Femur (tissue), 1 donor: Measurements from ENCODE around the gene SLC1A2.

ENCODE experiments used
- DNase-seq: peaks from one replicate; pipeline ENCODE4 v3.0.0-alpha.2; 2017

The SLC1A2 gene

DNA sequence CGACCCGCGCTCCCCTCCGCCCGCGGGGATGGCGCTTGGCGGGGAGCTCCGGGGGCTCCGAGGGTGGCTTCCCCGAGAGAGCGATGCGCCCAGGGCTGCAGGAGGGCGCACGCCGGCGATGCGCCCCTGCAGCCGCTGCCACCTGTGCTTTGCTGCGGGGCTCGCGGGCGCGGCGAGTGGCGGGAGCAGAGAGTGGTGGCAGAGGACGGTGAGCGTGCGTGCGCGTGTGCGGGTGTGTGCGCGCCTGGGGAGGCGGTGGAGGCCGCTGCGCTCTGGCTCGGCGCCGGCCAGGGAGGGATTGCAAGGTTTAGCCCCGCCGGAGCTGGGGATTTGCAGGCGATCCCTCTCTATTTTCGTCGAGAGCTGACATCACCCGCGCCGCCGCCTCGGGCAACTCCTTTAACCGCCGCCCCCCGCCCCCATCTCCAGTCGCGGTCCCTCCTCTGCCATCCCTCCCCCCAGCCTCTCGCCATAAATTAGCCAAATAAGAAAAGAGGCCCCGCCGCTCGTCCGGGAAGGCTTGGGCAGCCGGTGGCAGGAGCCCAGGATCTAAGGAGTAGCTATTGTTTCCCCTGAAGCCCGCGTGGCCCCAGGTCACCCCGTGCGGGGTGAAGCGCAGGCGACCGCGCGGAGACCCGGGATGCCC lies at the start of gene SLC1A2:
SLC1A2 (minus strand) TSS at position 375 of the 646 bp plus-strand sequence. CDS start 592 bp downstream, outside the sequence.
- peak; percentile 64 for DNase-seq

DNA sequence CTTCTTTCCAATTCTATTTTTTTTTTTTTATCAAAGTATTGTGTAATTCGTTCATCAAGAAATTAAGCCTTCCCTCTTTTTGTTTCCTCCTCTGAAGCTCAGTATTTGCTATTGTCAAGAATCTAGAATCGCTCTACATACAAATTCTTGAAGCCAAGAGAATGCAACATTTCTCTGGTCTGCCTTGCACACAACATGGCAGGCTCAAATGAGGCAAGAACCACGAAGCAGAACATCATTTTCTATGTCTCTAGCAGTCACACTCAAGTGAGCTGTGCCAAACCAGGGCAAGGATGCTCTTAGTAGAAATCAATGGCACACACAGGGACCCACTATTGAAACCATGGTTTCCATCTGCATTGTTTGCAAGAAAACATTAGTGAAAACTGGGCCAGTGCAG lies 46.7 kb upstream of the SLC1A2 start:
- no peak for DNase-seq

DNA sequence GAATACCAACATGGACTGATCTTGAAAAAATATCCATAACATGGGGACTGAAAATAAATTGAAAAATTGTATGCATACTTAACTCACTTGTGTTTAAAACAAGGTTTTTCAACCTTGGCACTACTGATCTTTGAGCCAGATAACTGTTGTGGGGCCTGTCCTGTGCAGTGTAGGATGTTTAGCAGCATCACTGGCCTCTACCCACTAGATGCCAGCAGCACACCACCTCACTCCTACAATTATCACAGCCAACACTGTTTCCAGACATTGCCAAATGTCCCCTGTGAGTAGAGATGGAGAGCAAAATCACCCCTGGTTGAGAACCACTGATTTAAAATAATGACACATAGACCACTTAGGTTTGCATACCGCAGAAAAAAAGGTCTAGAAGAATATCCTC lies 45.0 kb upstream of the SLC1A2 start:
- DNase-seq: no peak

DNA sequence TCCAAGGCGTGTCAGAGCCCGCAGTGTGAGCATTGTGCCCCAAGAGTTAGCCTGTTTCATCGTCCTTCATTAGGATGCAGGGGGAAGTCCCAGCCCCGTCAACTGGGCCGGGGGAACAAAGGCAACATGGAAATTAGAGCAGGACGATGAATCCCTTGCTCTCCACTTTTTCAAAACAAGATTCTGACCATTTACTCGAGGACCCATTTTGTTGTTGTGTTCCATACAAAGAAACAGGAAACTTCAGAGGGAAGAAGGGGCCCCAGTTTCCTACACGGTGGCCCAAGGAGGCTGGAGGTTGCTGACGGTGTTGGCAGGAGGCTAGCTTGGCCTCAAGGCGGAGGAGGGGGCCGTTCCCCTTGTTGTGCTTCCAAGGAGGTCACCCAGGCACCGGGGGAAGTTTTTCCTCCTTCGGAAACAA lies 44.0 kb upstream of the SLC1A2 start:
- no peak for DNase-seq

DNA sequence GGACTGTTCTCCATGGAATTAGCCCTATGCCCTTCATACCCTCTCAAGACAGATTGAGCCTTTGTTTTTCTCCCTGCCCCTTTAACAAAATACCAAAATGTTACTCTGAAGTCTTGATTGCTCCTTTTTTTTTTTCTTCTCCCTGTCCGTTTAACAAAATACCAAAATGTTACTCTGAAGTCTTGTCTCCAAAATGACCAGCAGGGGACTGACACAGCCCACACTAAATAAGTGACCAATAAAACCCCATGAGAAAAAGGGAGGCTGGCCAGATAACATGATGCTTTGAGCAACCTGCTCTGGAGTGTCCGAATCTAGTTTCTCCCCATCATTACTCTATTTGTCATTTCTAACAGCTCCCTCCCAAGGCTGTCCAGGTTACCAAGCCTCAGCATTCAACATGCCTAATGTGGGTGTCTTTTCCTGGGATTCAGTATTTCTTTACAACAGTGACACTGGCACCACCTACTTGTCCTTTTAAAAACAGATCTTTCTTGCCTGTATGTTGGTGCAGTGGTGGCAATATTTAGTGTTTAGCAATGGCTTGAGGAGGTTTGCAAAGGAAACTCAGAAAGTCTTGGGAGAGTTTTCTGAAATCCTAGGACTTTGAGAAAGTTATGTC lies 42.7 kb upstream of the SLC1A2 start:
- DNase-seq: no peak

DNA sequence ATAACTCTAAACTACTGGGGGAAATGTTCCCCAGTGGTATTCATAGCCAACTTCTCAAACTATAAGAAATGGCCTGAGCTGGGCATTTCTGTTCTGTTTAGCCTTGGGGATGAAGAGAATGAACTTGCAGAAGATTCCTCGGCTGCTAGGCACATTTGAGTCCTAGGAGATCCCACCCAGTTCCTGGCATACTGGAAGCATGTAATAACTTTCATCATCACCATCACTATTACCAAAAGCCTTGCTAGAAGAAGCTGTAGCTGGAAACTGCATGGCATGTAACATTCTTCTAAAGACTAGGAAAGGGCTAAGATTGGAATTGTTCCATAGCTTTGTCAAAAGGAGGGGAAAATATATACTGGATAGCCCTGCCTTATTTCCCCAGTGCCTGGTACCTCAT lies 40.1 kb upstream of the SLC1A2 start:
- DNase-seq: no peak

DNA sequence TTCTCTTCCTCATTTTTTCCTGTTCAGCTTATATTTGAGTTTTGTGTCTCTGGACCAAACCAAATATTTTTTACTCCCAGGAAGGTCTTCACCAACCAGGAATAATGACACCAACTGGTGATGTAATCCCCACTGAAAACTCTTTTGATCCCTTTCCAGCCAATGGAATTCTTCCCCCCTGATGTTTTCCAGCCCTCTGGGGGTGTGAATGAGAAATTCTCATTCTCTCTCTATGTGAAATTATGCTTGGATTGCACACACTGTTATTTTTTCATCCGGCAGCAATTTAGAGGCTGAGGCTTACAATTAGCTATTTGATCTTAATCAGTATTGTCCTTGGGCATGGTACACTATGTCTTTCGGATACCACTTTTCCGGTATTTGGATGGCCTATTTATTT lies 39.5 kb upstream of the SLC1A2 start:
- DNase-seq: no peak

DNA sequence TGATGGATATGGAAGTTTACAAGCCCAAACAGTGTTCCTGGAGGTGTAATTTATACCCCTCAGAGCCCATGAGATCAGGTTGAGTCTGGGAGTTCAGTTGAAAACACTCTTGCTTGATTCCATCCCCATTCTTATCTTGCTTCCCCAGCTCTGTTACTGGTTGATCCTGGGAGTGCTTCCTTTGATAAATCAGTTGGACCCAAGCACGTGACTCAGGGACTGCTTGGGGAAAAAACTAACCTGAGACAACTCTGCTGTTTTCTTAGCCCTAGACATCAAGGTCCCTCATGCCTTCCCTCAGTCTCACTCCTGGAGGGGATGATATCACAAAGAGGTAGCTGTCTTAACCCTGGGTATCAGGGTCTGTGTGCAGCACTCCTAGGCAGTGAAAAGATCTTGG lies 35.0 kb upstream of the SLC1A2 start:
- DNase-seq: no peak

DNA sequence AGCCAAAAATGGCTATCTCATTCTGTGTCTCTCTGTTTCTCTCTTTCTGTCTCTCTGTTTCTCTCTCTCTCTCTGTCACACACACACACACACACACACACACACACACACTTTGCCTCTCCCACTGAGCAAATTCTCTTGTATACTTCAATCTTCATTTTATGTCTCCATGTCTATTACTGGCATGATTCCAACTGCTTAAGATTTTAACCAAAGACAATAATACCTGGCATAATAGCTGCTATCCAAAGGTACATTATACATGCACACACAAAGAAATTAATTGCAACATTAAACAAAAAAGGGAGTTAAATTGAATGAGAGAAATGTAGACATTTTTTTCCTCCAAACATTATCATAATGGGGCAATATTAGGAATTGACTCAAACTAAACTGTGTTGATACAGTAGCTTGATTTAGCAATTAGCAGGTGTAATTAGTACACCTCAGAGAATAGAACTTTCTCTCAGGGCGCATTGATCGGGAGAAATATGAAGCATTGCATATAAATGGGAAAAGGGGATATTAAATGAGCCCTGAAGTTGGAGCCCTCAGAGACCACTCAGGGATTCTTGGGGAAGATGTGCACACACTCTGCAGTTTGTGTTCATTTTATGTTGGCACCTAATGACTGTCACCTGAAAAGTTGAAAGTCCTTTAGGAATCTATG lies 17.4 kb upstream of the SLC1A2 start:
- DNase-seq: no peak

DNA sequence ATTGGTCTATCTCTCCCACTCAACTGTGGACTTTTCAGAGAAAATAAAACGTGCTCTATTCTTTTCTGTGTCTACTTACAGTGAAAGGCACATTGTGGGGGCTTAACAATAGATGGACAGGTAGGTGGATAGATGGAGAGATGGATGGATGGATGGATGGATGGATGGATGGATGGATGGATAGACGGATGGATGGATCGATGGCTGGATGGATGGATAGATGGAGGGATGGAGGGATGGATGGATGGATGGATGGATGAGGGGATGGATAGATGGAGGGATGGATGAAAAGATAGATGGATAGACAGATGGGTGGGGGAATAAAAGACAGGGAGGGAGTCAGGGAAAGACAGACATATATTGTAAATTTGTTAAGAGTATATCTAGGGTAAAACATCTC lies 14.2 kb upstream of the SLC1A2 start:
- DNase-seq: no peak

DNA sequence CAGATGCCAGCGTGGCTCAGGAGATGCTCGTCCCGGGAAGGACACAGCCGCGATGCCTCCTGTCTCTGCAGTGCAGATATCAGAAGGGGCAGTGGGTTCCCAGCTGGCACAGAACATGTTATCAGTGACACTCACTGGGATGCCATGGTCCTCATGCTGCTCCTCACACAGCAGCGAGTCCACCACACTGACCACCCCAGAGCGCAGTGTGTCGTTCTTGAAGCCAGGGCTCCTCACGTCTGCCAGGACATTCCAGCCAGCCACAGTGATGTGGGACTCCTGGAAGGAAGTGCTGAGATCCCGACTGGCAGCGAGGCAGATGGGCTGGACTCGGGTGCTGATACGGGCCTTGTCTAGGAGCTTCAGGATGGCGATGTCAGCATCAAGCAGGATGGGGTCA lies 13.1 kb upstream of the SLC1A2 start:
- no peak for DNase-seq

DNA sequence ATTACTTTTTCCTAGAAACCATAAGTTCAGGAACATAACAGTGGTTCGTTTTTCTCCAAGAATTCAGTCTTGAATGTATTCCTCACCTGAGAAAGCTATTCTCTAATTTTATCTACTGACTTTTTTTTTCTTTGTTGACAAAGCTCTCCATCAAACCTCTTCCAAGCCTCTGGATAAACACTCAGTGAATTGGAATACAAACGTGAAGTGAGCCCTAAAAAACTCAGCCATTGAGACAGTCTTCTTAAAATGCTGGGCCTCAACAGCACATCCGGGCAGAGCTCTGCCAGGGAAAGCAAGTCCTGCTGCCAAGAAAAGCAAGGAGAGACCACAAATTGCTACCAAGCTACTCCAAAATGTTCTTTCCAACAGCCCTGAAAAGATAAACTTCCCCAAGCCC lies 7.7 kb upstream of the SLC1A2 start:
- DNase-seq: peak; percentile 85

DNA sequence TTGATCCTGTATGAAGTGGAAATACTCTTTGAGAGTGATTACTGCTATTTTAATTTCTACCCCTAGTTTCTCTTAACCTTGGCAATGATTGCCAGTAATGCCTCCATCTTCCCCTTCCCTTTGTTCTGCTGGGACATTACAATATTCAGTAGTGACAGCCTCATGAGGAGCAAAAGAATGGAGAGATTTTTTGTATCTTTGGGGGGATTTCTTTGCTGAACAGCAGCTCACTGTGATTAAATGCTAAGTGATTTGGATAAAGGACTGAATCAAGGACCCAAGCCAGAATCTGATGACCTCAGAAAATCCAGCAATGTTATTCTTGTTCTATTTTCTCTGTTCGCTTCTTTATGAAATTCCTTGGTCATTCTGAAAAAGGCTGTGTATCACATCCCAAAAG lies 7.0 kb upstream of the SLC1A2 start:
- DNase-seq: no peak

DNA sequence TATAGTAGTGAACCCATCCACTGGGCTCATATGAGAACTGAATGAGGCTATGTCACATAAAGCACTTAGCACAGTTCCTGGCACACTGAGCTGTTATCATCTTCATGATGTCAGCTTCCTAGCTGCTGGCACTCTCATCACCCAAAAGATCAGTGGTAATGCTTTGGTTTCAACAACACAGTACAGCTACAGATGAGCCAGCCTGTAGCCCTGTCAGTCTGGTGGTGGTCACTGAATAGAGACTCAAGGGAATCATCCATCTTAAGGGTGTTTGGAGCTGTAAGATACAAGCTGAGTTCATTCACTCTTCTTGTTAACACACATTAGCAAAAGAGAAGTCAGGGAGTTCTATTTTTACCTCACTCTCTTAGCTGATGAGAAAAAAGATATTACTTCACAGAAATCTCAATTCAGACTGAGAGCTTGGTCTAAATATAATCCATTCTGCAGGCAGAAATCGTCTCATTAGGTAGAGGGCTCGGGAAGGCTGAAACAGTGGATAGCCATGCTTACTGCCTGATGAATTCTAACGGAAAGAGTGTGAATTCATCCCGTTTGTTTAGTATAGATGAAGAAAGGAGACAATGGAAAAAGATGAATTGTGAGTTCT lies 6.3 kb upstream of the SLC1A2 start:
- DNase-seq: no peak

DNA sequence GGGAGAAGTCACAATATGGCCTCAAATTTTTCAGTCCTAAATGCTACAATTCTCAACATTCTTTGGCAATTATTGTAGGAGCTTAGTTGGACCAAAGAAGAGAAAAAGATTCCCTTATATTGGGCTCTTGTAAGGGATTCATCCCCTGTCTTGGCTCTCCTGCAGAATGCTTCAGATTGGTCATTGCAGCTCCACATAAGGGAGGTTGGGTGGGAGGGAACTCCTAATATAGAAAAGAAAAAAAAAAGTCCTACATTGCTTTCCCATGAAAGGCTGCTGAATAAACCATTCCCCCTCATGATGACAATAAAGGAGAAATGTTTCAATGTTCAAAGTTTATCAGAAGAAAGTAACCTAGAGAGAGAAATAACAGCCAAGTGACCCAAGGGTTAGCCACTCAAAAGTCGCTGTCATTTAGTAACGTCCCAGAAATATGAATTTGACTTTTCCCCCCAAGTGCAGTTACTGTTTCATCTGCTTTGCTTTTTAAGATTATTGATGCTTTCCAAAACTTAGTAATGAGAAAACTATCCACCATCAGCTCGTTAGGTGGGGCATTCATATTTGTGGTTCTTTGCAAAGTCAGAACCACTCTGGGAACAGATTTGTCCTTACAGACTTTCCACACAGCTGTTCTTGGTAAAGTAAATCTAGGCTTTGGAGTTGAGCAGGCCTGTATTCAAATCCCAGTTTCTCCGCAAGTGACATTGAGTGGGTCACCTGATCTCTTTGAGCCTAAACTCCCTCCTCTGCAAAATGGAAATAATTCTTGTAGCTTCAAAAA lies 5.0 kb upstream of the SLC1A2 start:
- DNase-seq: no peak

DNA sequence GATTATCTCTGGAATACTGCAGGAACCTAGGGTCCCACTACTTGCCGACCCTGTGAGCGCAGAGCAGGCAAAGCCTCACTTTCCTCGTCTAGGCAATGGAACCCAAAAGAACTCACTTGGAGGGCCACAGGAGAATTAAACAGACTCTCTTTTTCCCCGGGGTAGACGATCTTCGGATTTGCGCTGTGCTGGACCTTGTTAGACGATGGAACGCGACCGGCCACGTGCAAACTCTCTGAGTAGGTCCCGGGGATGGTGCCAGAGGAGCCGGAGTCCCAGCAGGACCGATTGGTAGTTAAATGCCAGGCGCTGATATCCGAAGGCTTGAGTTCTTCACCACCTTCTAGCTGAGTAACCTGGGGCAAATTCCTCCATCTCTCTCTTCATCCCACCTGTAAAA lies 1.0 kb upstream of the SLC1A2 start:
- DNase-seq: no peak

DNA sequence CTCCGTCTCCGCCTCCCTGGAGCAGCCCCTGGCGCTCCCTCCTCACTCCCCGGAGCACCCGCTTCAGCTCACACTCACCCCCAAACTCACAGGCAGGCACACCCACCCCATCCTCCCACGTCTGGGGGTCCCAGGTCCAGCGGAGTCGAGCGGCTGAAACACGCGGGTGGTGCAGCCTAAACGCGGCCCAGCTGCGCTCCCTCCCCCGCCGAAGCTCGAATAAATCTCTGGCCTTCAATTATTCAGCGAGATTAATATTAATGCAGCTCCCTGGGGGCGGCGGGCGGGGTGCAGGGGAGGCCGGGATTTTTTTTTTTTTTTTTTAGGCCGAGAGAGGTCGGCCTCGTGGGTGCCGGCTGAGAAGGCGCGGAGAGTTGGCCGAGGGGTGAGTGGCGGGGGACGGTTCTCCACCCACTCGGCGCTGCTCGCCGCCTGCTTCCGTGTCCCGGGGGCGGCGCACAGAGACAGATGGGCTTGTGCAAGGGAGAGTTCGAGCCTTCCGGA lies 524 bp upstream of the SLC1A2 start:
- DNase-seq: no peak

DNA sequence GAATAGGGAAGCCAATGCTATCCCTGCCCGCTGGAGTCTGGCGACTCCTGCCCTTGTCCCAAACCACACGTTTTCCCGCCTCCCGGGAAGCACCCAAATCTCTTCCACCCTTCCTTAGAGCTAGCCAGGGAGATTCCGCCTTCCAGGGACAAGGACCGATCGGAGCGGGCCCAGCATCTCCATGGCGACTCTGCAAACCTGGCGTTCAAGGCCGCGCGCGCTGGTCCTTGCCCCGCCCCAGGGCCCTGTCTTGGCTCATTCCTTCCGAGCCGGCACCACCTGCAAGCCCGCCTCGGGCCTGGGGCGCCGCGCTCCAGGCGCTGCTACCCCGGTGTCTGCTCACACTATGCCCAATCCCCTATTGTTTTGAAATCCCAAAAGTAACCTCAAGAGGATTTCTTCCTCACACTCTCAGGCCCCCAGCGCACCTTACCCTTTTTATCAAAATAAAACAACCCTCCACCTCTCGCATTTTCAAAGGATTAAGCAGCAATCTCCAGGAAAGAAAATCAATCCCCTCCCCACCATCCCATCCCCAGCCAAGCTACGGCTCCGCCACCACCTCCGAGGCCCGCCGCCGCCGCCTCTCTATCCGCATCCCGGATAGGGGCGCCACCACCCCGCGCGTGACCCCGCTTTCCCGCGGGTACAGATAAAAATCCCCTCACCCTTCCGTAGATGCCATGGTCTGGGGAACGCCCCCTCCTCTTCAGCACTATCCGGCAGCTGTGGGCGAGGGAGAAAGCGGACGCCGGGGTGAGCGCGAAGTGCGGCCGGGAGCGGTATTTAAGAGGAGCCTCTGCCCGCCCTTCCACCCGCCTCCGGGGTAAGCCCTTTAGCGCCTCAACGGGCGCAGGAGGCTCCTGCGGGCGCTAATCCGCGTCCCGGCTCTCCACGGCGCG lies 825 bp downstream of the SLC1A2 start:
- DNase-seq: no peak

DNA sequence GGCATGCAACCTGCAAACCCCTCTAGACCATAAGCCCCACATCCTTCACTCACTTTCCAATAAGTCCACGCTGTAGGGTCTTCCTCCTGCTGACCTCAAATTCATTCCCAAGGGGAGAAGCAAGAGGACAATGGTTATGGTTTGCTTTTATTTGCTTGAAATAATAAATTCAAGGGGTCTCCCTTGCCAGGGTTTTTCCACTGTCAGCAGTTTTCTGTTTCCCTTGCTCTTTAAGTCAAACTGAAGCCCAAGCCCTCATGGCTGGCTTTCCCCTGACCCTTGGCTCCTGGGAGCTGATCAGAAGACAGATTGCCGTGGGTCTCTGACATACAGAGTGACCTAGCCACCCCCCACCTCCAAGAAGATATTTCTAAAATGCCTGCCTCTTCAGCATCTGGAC lies 3.9 kb downstream of the SLC1A2 start:
- no peak for DNase-seq

DNA sequence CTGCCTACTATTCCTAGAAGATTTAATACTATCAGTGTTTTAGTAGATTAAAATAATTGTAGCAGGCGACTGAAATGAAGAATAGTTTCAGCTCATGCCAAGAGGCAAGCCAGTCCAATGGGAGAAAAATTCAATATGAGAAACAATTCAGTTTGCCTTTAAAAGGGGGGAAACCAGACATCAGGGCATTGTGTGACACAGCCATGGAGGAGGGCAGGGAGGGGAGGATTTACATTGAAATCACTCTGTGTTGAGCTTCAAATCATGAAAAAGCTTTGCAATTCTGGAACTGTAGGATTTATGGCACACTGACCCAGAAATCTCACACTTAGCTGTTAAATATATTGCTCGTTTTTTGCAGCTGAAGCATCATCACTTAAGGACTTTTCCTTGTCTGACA lies 4.6 kb downstream of the SLC1A2 start:
- DNase-seq: no peak

DNA sequence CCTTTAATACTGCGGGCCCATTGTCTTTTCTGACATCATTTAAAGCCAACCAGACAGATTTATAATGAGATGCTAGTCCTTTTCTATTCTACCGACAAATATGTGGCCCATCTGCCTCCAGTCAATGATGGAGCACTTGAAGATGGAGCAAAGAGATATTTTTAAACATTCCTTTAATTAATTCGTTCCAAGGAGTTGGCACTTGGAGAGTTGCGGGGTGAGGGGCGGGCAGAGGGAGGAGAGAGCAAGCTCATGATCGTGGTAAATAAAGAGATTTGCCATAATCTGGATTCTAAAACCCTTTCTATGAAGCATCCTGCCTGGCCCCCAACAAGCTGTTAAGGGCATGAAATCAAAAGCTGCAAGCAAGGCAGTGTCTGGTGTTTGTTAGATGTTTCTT lies 5.0 kb downstream of the SLC1A2 start:
- no peak for DNase-seq

DNA sequence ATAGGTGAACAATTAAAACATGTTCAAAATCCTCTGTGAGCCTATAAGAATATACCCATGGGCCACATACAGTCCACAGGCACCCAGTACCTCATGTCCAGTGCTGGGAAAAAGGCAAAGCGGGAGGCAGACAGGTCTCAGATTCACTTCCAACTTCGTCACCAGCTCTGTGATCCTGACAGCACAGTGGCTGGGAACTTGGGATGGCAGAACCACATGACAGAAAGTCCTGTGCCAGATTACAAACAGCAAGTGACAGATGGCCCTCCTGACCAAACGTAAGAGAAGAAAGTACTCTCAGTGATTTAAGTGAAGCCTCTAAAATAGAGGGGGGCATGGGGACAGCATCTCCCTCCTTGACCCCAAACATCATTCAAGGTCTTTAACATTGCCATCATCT lies 5.8 kb downstream of the SLC1A2 start:
- DNase-seq: no peak
